ENCODE results near the gene CAMK1D.

Gene CAMK1D

DNA sequence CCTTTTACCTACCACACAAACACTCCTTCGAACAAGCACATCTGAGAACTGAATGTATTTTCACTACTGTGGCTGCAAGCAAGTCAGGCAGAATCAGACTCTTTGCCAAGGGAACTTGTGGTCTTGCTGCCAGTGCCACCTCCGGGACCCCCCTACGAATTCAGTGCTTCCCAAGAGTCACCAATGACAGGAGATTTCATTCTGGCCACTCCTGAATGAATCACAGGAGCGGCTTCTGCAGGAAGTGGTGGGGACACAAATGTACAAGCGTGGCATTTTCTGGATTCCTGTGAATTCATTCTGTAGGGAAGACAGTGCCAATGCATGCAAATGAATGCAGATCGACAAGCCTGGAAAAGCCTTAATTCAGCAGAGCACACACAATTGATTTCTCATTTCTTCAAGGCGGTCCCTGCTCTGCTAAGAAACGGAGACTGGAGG, 161.2 kb downstream of the CAMK1D start:
- Histone ChIP-seq H3K4me2 (ENCODE audit: low read length) (no peak overlapping the region), H3K4me3 (ENCODE audit: low read length) (no peak overlapping the region), H3K9me2 (replicated peaks; ENCODE audit: control insufficient read depth, low read length) (no peaks in the 10 kb centered on the region), H3K27me3 (ENCODE audit: control insufficient read depth, low read length) (no peaks in the 10 kb centered on the region), H4K20me1 (ENCODE audit: control insufficient read depth, insufficient read depth, low read depth, low read length) (peaks cover 6% of the 10 kb centered on the region; the same call in 1 of the 2 replicates), H3K79me2 (ENCODE audit: control insufficient read depth, low read length) (peaks cover 76% of the 10 kb centered on the region), H3K4me1 (ENCODE audit: control insufficient read depth, low read length) (peaks cover 7% of the 10 kb centered on the region), H3K36me3 (ENCODE audit: control insufficient read depth, low read length) (no peaks in the 10 kb centered on the region), H3F3A (ENCODE audit: control insufficient read depth, insufficient read depth) (no peaks in the 10 kb centered on the region; the same call in 1 of the 2 replicates), H3K9me3 (ENCODE audit: control insufficient read depth, insufficient read depth, low read length) (no peaks in the 10 kb centered on the region), H3K27ac (ENCODE audit: low read depth, low read length) (no peak overlapping the region)
- no peak for TF ChIP-seq EZH2phosphoT487 (IDR thresholded peaks at IDR 0.05; ENCODE audit: borderline replicate concordance, low read length)
- TF ChIP-seq, protein P1, sequence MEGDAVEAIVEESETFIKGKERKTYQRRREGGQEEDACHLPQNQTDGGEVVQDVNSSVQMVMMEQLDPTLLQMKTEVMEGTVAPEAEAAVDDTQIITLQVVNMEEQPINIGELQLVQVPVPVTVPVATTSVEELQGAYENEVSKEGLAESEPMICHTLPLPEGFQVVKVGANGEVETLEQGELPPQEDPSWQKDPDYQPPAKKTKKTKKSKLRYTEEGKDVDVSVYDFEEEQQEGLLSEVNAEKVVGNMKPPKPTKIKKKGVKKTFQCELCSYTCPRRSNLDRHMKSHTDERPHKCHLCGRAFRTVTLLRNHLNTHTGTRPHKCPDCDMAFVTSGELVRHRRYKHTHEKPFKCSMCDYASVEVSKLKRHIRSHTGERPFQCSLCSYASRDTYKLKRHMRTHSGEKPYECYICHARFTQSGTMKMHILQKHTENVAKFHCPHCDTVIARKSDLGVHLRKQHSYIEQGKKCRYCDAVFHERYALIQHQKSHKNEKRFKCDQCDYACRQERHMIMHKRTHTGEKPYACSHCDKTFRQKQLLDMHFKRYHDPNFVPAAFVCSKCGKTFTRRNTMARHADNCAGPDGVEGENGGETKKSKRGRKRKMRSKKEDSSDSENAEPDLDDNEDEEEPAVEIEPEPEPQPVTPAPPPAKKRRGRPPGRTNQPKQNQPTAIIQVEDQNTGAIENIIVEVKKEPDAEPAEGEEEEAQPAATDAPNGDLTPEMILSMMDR (IDR thresholded peaks at IDR 0.05; ENCODE audit: low read depth, low read length, poor library complexity, severe bottlenecking), result no peak

DNA sequence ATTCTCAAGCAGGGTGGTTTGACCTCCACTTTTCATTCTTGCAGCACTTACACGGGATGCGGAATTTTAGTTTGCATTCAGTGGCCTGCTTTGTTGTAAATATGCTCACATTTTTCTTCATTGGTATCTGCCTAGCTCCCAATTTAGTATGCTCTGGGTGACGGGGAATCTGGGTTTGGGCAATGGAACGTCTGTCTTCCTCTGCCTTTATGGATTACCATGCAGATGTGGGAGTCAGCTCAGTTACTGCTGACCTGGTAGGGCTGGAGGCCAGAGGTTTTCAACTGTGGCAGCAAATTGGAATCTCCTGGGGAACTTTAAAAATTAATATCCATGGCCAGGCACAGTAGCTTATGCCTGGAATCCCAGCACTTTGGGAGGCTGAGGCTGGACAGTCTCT, 161.6 kb downstream of the CAMK1D start:
- H3K79me2 ChIP-seq (ENCODE audit: control insufficient read depth, low read length), result peaks cover 75% of the 10 kb centered on the region
- no peaks in the 10 kb centered on the region for H3K9me2 ChIP-seq (replicated peaks; ENCODE audit: control insufficient read depth, low read length)
- H3K4me2 ChIP-seq (ENCODE audit: low read length), result no peak overlapping the region
- no peaks in the 10 kb centered on the region for H3K27me3 ChIP-seq (ENCODE audit: control insufficient read depth, low read length)
- no peaks in the 10 kb centered on the region; the same call in 1 of the 2 replicates for H3F3A ChIP-seq (ENCODE audit: control insufficient read depth, insufficient read depth)
- H3K9me3 ChIP-seq (ENCODE audit: control insufficient read depth, insufficient read depth, low read length), result no peaks in the 10 kb centered on the region
- H3K36me3 ChIP-seq (ENCODE audit: control insufficient read depth, low read length), result no peaks in the 10 kb centered on the region
- no peak overlapping the region for H3K27ac ChIP-seq (ENCODE audit: low read depth, low read length)
- peaks cover 7% of the 10 kb centered on the region for H3K4me1 ChIP-seq (ENCODE audit: control insufficient read depth, low read length)
- no peak overlapping the region for H3K4me3 ChIP-seq (ENCODE audit: low read length)
- H4K20me1 ChIP-seq (ENCODE audit: control insufficient read depth, insufficient read depth, low read depth, low read length), result peaks cover 6% of the 10 kb centered on the region; the same call in 1 of the 2 replicates
- no peak for TF ChIP-seq EZH2phosphoT487 (IDR thresholded peaks at IDR 0.05; ENCODE audit: borderline replicate concordance, low read length)
- TF ChIP-seq, protein P1 (IDR thresholded peaks at IDR 0.05; ENCODE audit: low read depth, low read length, poor library complexity, severe bottlenecking), result no peak

DNA sequence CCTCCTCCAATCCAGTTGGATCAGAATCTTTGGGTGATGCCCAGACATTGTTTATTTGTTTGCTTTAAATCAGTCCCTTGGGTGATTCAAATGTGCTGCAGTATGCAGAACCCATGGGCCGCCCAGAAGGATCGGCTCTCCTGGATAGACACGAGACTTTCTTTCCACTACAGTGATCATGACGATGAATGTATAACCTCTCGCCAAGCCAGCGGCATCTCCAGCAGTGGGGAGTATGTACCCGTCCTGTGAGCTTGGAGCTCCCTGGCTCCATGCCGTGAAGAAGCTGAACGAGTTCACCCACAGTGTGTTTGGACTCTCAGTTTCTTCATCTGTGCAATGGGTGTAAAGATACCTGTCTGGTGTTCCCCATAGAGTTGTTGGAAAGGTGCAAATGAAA, 162.3 kb downstream of the CAMK1D start:
- no peaks in the 10 kb centered on the region for H3K36me3 ChIP-seq (ENCODE audit: control insufficient read depth, low read length)
- no peaks in the 10 kb centered on the region for H3K27me3 ChIP-seq (ENCODE audit: control insufficient read depth, low read length)
- no peak overlapping the region for H3K4me3 ChIP-seq (ENCODE audit: low read length)
- H3K9me3 ChIP-seq (ENCODE audit: control insufficient read depth, insufficient read depth, low read length), result no peaks in the 10 kb centered on the region
- H3F3A ChIP-seq (ENCODE audit: control insufficient read depth, insufficient read depth), result no peaks in the 10 kb centered on the region; the same call in 1 of the 2 replicates
- peaks cover 75% of the 10 kb centered on the region for H3K79me2 ChIP-seq (ENCODE audit: control insufficient read depth, low read length)
- H3K4me1 ChIP-seq (ENCODE audit: control insufficient read depth, low read length), result peaks cover 7% of the 10 kb centered on the region
- no peaks in the 10 kb centered on the region for H3K9me2 ChIP-seq (replicated peaks; ENCODE audit: control insufficient read depth, low read length)
- TF ChIP-seq, protein P1 (IDR thresholded peaks at IDR 0.05; ENCODE audit: low read depth, low read length, poor library complexity, severe bottlenecking), result no peak
- no peak for TF ChIP-seq EZH2phosphoT487 (IDR thresholded peaks at IDR 0.05; ENCODE audit: borderline replicate concordance, low read length)
- H3K27ac ChIP-seq (ENCODE audit: low read depth, low read length), result no peak overlapping the region
- peaks cover 6% of the 10 kb centered on the region; the same call in 1 of the 2 replicates for H4K20me1 ChIP-seq (ENCODE audit: control insufficient read depth, insufficient read depth, low read depth, low read length)
- no peak overlapping the region for H3K4me2 ChIP-seq (ENCODE audit: low read length)

Data from DOHH2 (cell line).